ENCODE data around the gene ICA1. TPM values are rescaled to one million over a fixed set of nuclear protein-coding genes. Genes with fewer than 3 reads are reported as not detected.

Gene ICA1
- total and polyA plus RNA-seq, 2 of the 4 experiments (the other 2 are of a cell fraction), result not detected

DNA sequence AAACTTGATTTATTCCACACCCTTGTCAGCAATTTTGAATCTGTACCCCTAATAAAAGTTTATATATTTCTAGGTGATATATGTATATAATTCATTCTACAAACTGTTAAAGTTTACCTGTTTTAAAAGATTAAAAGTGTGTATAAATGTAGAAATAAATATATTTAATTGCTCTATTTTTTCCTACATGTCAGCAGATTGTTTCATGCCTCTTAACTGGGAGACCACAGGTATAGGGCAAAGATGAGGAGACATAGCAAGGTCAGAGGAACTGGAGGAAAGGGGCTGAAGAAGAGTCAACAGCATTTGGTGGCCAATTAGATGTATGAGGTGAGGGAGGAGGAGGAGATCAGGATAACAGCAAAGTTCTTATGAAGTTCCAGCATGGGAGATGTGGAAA, 183.5 kb downstream of the ICA1 start:
- Histone ChIP-seq H4K8ac (ENCODE audit: low read depth in 2 of 2, low read length in 2 of 2) (no peak overlapping the region), H4K5ac (ENCODE audit: low read depth, low read length) (no peak overlapping the region), H3K9me3 (ENCODE audit: control insufficient read depth, insufficient read depth, low read length) (no peaks in the 10 kb centered on the region), H3K27me3 (ENCODE audit: control insufficient read depth, insufficient read depth, low read length) (no peaks in the 10 kb centered on the region), H3K23ac (ENCODE audit: low read depth, low read length) (no peak overlapping the region), H3K36me3 (ENCODE audit: control insufficient read depth, insufficient read depth, low read length) (no peaks in the 10 kb centered on the region), H3K27ac (ENCODE audit: insufficient read depth, low read length) (no peak overlapping the region), H3K18ac (ENCODE audit: low read depth, low read length) (no peak overlapping the region), H3K4me2 (ENCODE audit: low read depth, low read length) (no peak overlapping the region), H3K9me1 (ENCODE audit: insufficient read depth, low read length) (no peaks in the 10 kb centered on the region), H3K4ac (ENCODE audit: low read depth, low read length) (no peak overlapping the region), H3K4me3 (ENCODE audit: insufficient read depth, low read depth, low read length) (no peak overlapping the region), H3K4me1 (ENCODE audit: control insufficient read depth, insufficient read depth, low read length) (no peaks in the 10 kb centered on the region), H3K79me1 (ENCODE audit: low read depth in 1 of 2, low read length in 2 of 2) (no peaks in the 10 kb centered on the region), H2AK5ac (ENCODE audit: low read depth, low read length) (no peak overlapping the region), H3K9ac (ENCODE audit: low read depth, low read length) (no peak overlapping the region), H3K56ac (ENCODE audit: extremely low read depth, insufficient read depth, low read length) (no peak overlapping the region), H2BK5ac (ENCODE audit: low read depth, low read length, poor library complexity, severe bottlenecking) (no peak overlapping the region), H2BK15ac (ENCODE audit: low read depth, low read length) (no peak overlapping the region), H2BK120ac (ENCODE audit: low read depth, low read length) (no peak overlapping the region), H4K91ac (ENCODE audit: insufficient read depth, low read depth, low read length) (no peak overlapping the region), H2BK20ac (ENCODE audit: low read depth, low read length) (no peak overlapping the region), H2AK9ac (replicated peaks; ENCODE audit: low read depth, low read length, poor library complexity) (no peak overlapping the region), H3K14ac (replicated peaks; ENCODE audit: low read depth, low read length) (no peak overlapping the region), H2AFZ (replicated peaks; ENCODE audit: low read length, poor library complexity) (no peak overlapping the region), H4K20me1 (ENCODE audit: insufficient read depth, low read length) (no peaks in the 10 kb centered on the region)
- intact Hi-C loops (cut with micrococcal nuclease), result loop anchor here (10.0 kb wide), 1 partner anchor 984 kb away; no protein-coding TSS in a partner anchor
- no peak for TF ChIP-seq POLR2A (IDR thresholded peaks at IDR 0.05; ENCODE audit: low read depth, low read length)
- no peak for TF ChIP-seq USF2 (IDR thresholded peaks at IDR 0.05; ENCODE audit: low read depth, low read length)
- no peak for TF ChIP-seq CHD1 (IDR thresholded peaks at IDR 0.05; ENCODE audit: low read depth, low read length)
- TF ChIP-seq MXI1 (IDR thresholded peaks at IDR 0.05; ENCODE audit: borderline replicate concordance, low read depth, low read length), result no peak
- TF ChIP-seq MAFK (IDR thresholded peaks at IDR 0.05; ENCODE audit: low read depth, low read length), result peak; percentile 55; the same call in 1 of the 2 replicates
- no peak for TF ChIP-seq RCOR1 (IDR thresholded peaks at IDR 0.05; ENCODE audit: insufficient replicate concordance, low read length)
- TF ChIP-seq SMC3 (IDR thresholded peaks at IDR 0.05; ENCODE audit: low read depth, low read length), result no peak
- TF ChIP-seq RAD21 (IDR thresholded peaks at IDR 0.05; ENCODE audit: low read length), result no peak
- ChIA-PET CTCF (interaction anchor here (0.6 kb wide), 1 partner anchor 70 kb away, joined by 3 read pairs; no protein-coding TSS in a partner anchor), POLR2A (ENCODE audit: unreplicated experiment) (no interaction called here)
- ATAC-seq (ENCODE audit: low read depth), result no peak
- no peak for DNase-seq
- BruUV-seq (replicated peaks), result no TSS peak
- in situ Hi-C loops (cut with MboI; ENCODE audit: low sequenced_read_pairs), result no loop called here
- dilution Hi-C loops (cut with HindIII; ENCODE audit: low sequenced_read_pairs, unreplicated experiment), result no loop called here

Measured in IMR-90 (cell line).